ENCODE data around the gene GSTO2.
A peak's percentile ranks its signal among the peaks of the same experiment; 100 is the strongest.

Gene GSTO2

GRCh38 chr10:104347295-104348045 is 78.5 kb downstream of the GSTO2 start:
- TF ChIP-seq, protein P1, sequence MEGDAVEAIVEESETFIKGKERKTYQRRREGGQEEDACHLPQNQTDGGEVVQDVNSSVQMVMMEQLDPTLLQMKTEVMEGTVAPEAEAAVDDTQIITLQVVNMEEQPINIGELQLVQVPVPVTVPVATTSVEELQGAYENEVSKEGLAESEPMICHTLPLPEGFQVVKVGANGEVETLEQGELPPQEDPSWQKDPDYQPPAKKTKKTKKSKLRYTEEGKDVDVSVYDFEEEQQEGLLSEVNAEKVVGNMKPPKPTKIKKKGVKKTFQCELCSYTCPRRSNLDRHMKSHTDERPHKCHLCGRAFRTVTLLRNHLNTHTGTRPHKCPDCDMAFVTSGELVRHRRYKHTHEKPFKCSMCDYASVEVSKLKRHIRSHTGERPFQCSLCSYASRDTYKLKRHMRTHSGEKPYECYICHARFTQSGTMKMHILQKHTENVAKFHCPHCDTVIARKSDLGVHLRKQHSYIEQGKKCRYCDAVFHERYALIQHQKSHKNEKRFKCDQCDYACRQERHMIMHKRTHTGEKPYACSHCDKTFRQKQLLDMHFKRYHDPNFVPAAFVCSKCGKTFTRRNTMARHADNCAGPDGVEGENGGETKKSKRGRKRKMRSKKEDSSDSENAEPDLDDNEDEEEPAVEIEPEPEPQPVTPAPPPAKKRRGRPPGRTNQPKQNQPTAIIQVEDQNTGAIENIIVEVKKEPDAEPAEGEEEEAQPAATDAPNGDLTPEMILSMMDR (IDR thresholded peaks at IDR 0.05): no peak

- TF ChIP-seq, protein P1 (IDR thresholded peaks at IDR 0.05): no peak
These were observed 79.6 kb downstream of the GSTO2 start for GRCh38 chr10:104348601-104349000.

- TF ChIP-seq, protein P1 (IDR thresholded peaks at IDR 0.05): no peak
These were observed 80.7 kb downstream of the GSTO2 start for GRCh38 chr10:104349623-104350126.

DNA sequence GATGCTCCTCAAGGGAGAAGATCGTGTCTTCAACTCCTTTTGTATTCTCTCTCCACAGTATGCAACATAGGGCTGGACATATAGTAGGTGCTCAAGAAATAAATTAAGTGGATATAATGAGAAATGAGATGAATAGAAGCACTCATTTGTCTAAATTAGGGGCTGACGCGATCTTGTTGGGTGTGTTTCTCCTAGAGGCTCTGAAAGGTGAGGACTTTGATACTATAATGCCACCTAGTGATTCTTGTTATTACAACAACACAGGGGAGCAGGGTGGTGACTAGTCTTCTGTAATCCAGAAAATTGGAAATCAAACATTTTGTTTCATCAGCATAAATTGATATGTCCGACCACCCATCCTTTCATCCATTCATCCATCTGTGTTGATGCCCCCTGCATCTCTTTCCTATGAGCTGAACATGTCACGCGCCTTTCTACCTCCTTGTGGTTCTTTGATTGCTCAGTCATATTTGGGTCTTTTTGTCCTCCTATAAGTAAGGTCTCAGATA is 81.2 kb downstream of the GSTO2 start:
- TF ChIP-seq, protein P1 (IDR thresholded peaks at IDR 0.05): peak; percentile 73

DNA sequence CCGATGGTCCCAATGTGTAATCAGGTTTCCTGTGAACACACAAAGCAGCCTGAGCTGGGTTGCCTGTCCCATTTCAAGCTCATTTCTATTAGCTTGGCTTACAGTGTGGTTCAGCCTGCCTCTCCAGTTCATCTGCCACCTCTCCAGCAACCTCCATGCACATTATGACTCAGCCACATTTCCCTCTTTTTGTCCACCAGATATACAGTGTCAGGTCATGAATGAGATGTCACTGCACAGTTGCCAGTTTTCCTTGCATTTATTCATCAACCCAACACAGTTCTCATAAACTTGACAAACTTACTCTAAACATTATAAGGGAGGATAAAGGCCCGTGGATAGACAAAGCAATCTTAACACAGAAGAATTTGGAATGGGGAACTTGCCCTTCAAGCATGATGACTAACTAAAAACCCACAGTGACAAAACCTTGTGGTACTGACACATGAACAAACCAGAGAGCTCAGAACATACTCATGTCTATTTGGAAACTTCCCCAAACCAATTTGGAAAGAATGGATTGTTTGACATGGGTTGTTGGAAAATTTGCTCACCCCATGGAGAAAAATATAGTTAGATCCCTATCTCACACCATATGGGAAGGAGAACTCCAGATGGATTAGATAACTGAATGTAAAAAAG is 82.2 kb downstream of the GSTO2 start:
- TF ChIP-seq, protein P1 (IDR thresholded peaks at IDR 0.05): no peak

DNA sequence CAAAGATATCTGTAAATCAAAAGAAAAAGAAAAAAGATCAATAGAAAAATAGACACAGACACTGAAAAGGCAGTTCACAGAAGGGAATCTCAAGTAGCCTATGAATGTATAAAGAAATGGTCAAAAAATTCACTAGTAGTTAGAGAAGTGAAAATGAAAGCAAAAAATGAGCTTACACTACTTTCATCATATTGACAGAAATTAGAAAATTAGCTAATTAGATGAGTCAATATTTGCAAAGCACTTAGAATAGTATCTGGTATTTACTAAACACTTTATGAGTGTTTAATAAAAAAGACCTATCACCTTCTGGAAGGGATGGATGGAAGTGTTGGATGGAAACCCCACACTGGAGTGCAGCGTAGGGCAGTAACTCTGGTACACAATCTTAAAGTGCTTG is 82.9 kb downstream of the GSTO2 start:
- TF ChIP-seq, protein P1 (IDR thresholded peaks at IDR 0.05): no peak

GRCh38 chr10:104353325-104354048 is 84.5 kb downstream of the GSTO2 start, which contains the start of gene CFAP58:
CFAP58 (plus strand) TSS chr10:104353833; CDS start chr10:104353898, 65 bp downstream.
- TF ChIP-seq, protein P1 (IDR thresholded peaks at IDR 0.05): peak; percentile 75
